ENCODE measurements around the gene MAN2C1. TPM values are rescaled to one million over a fixed set of nuclear protein-coding genes. Genes with fewer than 3 reads are reported as not detected.
"Not testable (repeated sequence)": the region's sequence is repeated elsewhere in the genome, so short reads cannot be mapped to it uniquely, and the experiment has no call there.

Gene MAN2C1
- total and polyA plus RNA-seq, 12 donors = 86.7 to 371 (median 108) TPM

DNA sequence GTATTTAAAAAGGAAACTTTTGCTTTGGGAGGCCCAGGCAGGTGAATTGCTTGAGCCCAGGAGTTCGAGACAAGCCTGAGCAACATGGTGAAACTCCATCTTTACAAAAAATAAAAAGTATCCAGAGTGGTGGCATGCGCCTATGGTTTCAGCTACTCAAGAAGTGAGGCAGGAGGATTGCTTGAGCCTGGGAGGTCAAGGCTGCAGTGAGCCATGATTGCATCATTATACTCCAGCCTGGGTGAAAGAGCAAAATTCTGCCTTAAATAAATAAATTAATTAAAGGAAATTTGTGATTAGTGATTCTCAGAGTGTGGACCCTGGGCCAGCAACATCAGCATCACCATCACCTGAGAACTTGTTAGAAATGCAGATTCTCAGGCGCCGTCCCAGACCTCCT lies 42.5 kb downstream of the MAN2C1 start:
- intact Hi-C loops (cut with DNase I) = loop anchor here in 2 of 10 donors (10.0 kb wide), 2 partner anchors 59 to 111 kb away; no protein-coding TSS in a partner anchor
- Histone ChIP-seq H3K4me1 (no peaks in the 10 kb centered on the region), H3K4me3 (no peak overlapping the region), H3K27me3 (no peaks in the 10 kb centered on the region), H3K9me3 (no peaks in the 10 kb centered on the region), H3K36me3 (no peaks in the 10 kb centered on the region), H3K27ac (no peak overlapping the region)
- TF ChIP-seq, protein P1, sequence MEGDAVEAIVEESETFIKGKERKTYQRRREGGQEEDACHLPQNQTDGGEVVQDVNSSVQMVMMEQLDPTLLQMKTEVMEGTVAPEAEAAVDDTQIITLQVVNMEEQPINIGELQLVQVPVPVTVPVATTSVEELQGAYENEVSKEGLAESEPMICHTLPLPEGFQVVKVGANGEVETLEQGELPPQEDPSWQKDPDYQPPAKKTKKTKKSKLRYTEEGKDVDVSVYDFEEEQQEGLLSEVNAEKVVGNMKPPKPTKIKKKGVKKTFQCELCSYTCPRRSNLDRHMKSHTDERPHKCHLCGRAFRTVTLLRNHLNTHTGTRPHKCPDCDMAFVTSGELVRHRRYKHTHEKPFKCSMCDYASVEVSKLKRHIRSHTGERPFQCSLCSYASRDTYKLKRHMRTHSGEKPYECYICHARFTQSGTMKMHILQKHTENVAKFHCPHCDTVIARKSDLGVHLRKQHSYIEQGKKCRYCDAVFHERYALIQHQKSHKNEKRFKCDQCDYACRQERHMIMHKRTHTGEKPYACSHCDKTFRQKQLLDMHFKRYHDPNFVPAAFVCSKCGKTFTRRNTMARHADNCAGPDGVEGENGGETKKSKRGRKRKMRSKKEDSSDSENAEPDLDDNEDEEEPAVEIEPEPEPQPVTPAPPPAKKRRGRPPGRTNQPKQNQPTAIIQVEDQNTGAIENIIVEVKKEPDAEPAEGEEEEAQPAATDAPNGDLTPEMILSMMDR (IDR thresholded peaks at IDR 0.05) = no peak
- WGBS, 2 donors = 94 to 95% methylated on average over 4 of the region's 4 CpGs
- ATAC-seq (no peak), DNase-seq (no peak)

DNA sequence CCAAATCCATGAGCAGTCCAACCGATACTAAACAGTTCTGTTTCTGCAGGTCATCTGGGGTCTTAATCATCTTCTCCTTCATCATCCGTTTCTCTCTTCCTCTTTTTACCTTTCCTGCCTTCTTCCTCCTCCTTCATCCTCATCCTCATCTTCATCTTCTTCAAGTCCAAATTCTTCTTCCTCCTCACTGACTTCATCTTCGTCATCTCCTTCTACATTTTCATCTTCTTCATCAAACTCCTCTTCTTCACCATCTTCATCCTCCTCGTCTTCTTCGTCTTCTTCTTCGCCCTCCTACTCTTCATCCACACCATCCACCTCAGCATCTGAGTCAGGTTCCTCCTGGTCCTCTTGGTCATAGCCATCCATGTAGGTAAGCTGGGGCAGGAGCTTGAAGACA lies 46.7 kb downstream of the MAN2C1 start:
- ATAC-seq = no peak
- TF ChIP-seq, protein P1 (IDR thresholded peaks at IDR 0.05) = no peak
- no peaks in the 10 kb centered on the region for H3K27me3 ChIP-seq
- H3K9me3 ChIP-seq = no peaks in the 10 kb centered on the region
- no peaks in the 10 kb centered on the region for H3K36me3 ChIP-seq
- no peak for DNase-seq
- H3K4me1 ChIP-seq = no peaks in the 10 kb centered on the region
- H3K27ac ChIP-seq = no peak overlapping the region
- 90 to 94% methylated on average over 6 of the region's 6 CpGs for WGBS, 2 donors
- H3K4me3 ChIP-seq = no peak overlapping the region
- intact Hi-C loops (cut with DNase I) = loop anchor here in 2 of 10 donors (10.0 kb wide), 2 partner anchors 63 to 107 kb away; no protein-coding TSS in a partner anchor

DNA sequence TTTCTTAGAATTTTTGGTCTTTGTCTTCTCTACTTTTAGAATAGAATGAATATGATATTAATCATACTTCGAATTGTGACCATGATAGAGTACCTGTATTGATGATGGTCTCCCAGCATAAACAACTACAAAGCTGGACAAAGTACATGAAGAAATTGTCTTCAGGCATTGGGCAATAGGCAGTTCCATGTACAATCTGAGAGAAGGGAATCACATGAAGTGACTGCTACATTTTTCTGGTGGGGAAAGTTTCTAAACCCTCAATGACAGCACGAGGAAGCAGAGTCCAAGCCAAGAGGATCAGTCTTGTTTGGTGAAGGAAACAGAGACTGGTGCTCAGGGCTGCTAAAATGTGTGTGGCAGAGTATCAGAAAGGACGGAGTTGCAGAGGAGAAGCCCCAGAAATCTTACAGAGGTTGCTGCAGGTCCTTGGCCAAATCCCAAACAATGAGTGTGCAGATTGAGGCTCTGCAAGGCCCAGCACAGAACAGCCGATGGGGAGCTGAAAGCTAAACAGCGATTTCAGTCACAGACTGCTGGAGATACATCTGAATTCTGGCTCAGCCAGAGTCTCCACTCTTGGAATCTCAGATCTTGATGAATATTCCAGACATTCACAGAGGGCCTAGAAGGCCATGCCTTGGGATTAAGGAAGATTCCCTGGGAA lies 49.0 kb downstream of the MAN2C1 start:
- not testable (repeated sequence) for H3K4me1 ChIP-seq, H3K36me3 ChIP-seq, H3K27ac ChIP-seq, DNase-seq, H3K9me3 ChIP-seq, H3K4me3 ChIP-seq, ATAC-seq, H3K27me3 ChIP-seq
- WGBS, 2 donors = 82 to 87% methylated on average over 5 of the region's 5 CpGs
- intact Hi-C loops (cut with DNase I) = loop anchor here in 2 of 10 donors (5.0 to 10.0 kb wide), 3 partner anchors 75 to 105 kb away; no protein-coding TSS in a partner anchor

DNA sequence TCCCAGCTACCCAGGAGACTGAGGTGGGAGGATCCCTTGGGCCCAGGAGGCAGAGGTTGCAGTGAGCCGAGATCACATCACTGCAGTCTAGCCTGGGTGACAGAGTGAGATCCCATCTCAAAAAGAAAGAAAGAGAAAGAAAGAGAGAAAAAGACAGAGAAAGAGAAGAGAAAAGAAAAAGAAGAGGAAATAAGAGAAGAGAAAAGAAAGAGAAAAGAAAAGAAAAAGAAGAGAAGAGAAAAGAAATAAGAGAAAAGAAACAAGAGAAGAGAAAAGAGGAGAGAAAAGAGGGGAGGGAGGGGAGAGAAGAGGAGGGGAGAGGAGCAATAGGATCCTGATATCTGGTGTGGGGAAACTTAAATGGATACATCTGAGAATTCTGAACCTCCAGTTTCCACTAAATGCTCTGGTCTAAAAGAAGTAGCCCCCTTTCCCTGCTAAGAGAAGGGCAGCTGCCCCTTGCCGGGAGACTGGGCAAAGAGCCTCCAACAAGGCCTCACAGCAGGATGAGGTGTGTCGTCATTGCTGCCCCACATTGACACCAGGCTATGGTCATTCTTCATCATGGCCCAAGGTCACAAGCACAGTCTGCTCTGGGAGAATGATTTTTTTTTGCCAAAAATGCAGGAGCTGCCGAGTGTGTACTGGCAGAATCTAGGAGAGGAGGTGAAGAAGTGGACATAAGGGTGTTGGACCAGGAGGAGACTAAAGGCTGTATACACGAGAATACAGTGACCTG lies 53.7 kb downstream of the MAN2C1 start:
- Histone ChIP-seq H3K36me3 (no peaks in the 10 kb centered on the region), H3K4me3 (no peak overlapping the region), H3K27me3 (peaks cover 0 to 8% (median 2%) of the 10 kb centered on the region in 7 donors), H3K9me3 (no peaks in the 10 kb centered on the region), H3K4me1 (no peaks in the 10 kb centered on the region), H3K27ac (no peak overlapping the region)
- intact Hi-C loops (cut with DNase I) = loop anchor here in 2 of 10 donors (5.0 to 10.0 kb wide), 3 partner anchors 70 to 100 kb away; no protein-coding TSS in a partner anchor
- DNase-seq (no peak), ATAC-seq (no peak)
- TF ChIP-seq, protein P1 (IDR thresholded peaks at IDR 0.05) = no peak
- WGBS, 2 donors = 76 to 86% methylated on average over 5 of the region's 5 CpGs
